ENCODE measurements around the gene ADAT3.

The ADAT3 gene

GRCh38 chr19:1938071-1938470 lies 32.9 kb downstream of the ADAT3 start:
- no peak for DNase-seq (ENCODE audit: low read depth)

GRCh38 chr19:1941146-1942077 lies 36.2 kb downstream of the ADAT3 start, which contains the start of gene CSNK1G2:
Gene CSNK1G2, plus strand, starts transcription at chr19:1941172. Its CDS starts 28,601 bp downstream, at chr19:1969773.
- DNase-seq (ENCODE audit: low read depth) = no peak

- peak; percentile 65 for DNase-seq (ENCODE audit: low read depth)
Measured at GRCh38 chr19:1942078-1942933, 37.1 kb downstream of the ADAT3 start.

GRCh38 chr19:1942934-1943555 lies 37.8 kb downstream of the ADAT3 start:
- no peak for DNase-seq (ENCODE audit: low read depth)

- no peak for DNase-seq (ENCODE audit: low read depth)
Measured at GRCh38 chr19:1943661-1944087, 38.5 kb downstream of the ADAT3 start.

- no peak for DNase-seq (ENCODE audit: low read depth)
Measured at GRCh38 chr19:1944088-1944915, 39.1 kb downstream of the ADAT3 start.

- no peak for DNase-seq (ENCODE audit: low read depth)
Measured at GRCh38 chr19:1944916-1945561, 39.8 kb downstream of the ADAT3 start.

- DNase-seq (ENCODE audit: low read depth) = peak; percentile 18
Measured at GRCh38 chr19:1945899-1946298, 40.7 kb downstream of the ADAT3 start.

GRCh38 chr19:1947651-1948209 lies 42.5 kb downstream of the ADAT3 start:
- no peak for DNase-seq (ENCODE audit: low read depth)

- DNase-seq (ENCODE audit: low read depth) = no peak
Measured at GRCh38 chr19:1949304-1950101, 44.3 kb downstream of the ADAT3 start.

- no peak for DNase-seq (ENCODE audit: low read depth)
Measured at GRCh38 chr19:1950640-1951039, 45.4 kb downstream of the ADAT3 start.

GRCh38 chr19:1952635-1953034 lies 47.4 kb downstream of the ADAT3 start:
- no peak for DNase-seq (ENCODE audit: low read depth)

GRCh38 chr19:1953037-1953436 lies 47.8 kb downstream of the ADAT3 start:
- DNase-seq (ENCODE audit: low read depth) = no peak

- no peak for DNase-seq (ENCODE audit: low read depth)
Measured at GRCh38 chr19:1953441-1954094, 48.4 kb downstream of the ADAT3 start.

- no peak for DNase-seq (ENCODE audit: low read depth)
Measured at GRCh38 chr19:1954532-1954933, 49.3 kb downstream of the ADAT3 start.

- no peak for DNase-seq (ENCODE audit: low read depth)
Measured at GRCh38 chr19:1955171-1956121, 50.2 kb downstream of the ADAT3 start.

GRCh38 chr19:1956122-1956494 lies 50.9 kb downstream of the ADAT3 start:
- DNase-seq (ENCODE audit: low read depth) = no peak

- DNase-seq (ENCODE audit: low read depth) = no peak
Measured at GRCh38 chr19:1956868-1957492, 51.8 kb downstream of the ADAT3 start.
